DMS 273 (cell line): ENCODE data around the gene SLC25A29.
A peak's percentile ranks its signal among the peaks of the same experiment; 100 is the strongest.
"Not testable (repeated sequence)": the region's sequence is repeated elsewhere in the genome, so short reads cannot be mapped to it uniquely, and the experiment has no call there.

ENCODE experiments used
- DNase-seq: peaks from one replicate; lab custom pipeline; 2025; ENCODE audit not compliant: unreplicated experiment; lab: John Stamatoyannopoulos, UW

Gene SLC25A29

GRCh38 chr14:100306101-100306997 lies at the start of gene SLC25A29:
Gene SLC25A29 (minus strand): TSS chr14:100306444. CDS start chr14:100306232, 212 bp downstream.
- DNase-seq = peak; percentile 97

GRCh38 chr14:100350986-100351385 lies 44.7 kb upstream of the SLC25A29 start:
- no peak for DNase-seq

GRCh38 chr14:100350276-100350926 lies 44.2 kb upstream of the SLC25A29 start:
- DNase-seq = no peak

- DNase-seq = no peak
Measured at GRCh38 chr14:100348784-100349685, 42.8 kb upstream of the SLC25A29 start.

- DNase-seq = no peak
Measured at GRCh38 chr14:100348253-100348729, 42.0 kb upstream of the SLC25A29 start.

- DNase-seq = no peak
Measured at GRCh38 chr14:100346306-100347091, 40.3 kb upstream of the SLC25A29 start.

GRCh38 chr14:100345711-100346110 lies 39.5 kb upstream of the SLC25A29 start:
- DNase-seq = no peak

- not testable (repeated sequence) for DNase-seq
Measured at GRCh38 chr14:100344657-100345056, 38.4 kb upstream of the SLC25A29 start.

GRCh38 chr14:100342826-100343225 lies 36.6 kb upstream of the SLC25A29 start:
- DNase-seq = not testable (repeated sequence)

- no peak for DNase-seq
Measured at GRCh38 chr14:100342195-100342594, 36.0 kb upstream of the SLC25A29 start.

GRCh38 chr14:100341301-100342031 lies 35.2 kb upstream of the SLC25A29 start:
- DNase-seq = no peak

GRCh38 chr14:100340423-100340813 lies 34.2 kb upstream of the SLC25A29 start:
- DNase-seq = no peak

GRCh38 chr14:100339766-100340422 lies 33.6 kb upstream of the SLC25A29 start:
- no peak for DNase-seq

- no peak for DNase-seq
Measured at GRCh38 chr14:100336618-100337530, 30.6 kb upstream of the SLC25A29 start.

- DNase-seq = no peak
Measured at GRCh38 chr14:100334904-100335303, 28.7 kb upstream of the SLC25A29 start.

- DNase-seq = no peak
Measured at GRCh38 chr14:100333827-100334226, 27.6 kb upstream of the SLC25A29 start.

GRCh38 chr14:100333311-100333710 lies 27.1 kb upstream of the SLC25A29 start:
- no peak for DNase-seq

- no peak for DNase-seq
Measured at GRCh38 chr14:100332797-100333196, 26.6 kb upstream of the SLC25A29 start.
